ENCODE data around the gene AAMP. TPM values are rescaled to one million over a fixed set of nuclear protein-coding genes. Genes with fewer than 3 reads are reported as not detected.

AAMP gene
- total and polyA plus RNA-seq, 12 donors, result 33.4 to 116 (median 57.5) TPM

GRCh38 chr2:218230882-218231281, 39.1 kb downstream of the AAMP start:
- intact Hi-C loops (cut with DNase I), result no loop called here
- Histone ChIP-seq H3K27me3 (no peaks in the 10 kb centered on the region), H3K36me3 (peaks cover 0 to 100% (median 56%) of the 10 kb centered on the region in 9 donors), H3K9me3 (no peaks in the 10 kb centered on the region), H3K27ac (peak overlapping the region in 1 of 10 donors; percentile 81), H3K4me1 (peaks cover 0 to 66% (median 33%) of the 10 kb centered on the region in 9 donors), H3K4me3 (no peak overlapping the region)
- ATAC-seq (peak in 1 of 8 donors; percentile 55), DNase-seq (no peak)
- 4 to 8% methylated on average over 1 of the region's 1 CpG for WGBS, 2 donors
- peak in 4 of 9 donors; percentile 14 to 29 (median 16) for TF ChIP-seq CTCF (IDR thresholded peaks at IDR 0.05)

GRCh38 chr2:218229851-218230250, 40.1 kb downstream of the AAMP start:
- DNase-seq (no peak), ATAC-seq (peak in 2 of 8 donors; percentile 34 to 40)
- Histone ChIP-seq H3K9me3 (no peaks in the 10 kb centered on the region), H3K4me1 (peaks cover 0 to 76% (median 33%) of the 10 kb centered on the region in 9 donors), H3K27me3 (no peaks in the 10 kb centered on the region), H3K36me3 (peaks cover 0 to 100% (median 51%) of the 10 kb centered on the region in 9 donors), H3K4me3 (peak overlapping the region in 1 of 10 donors; percentile 22), H3K27ac (peak overlapping the region in 7 of 10 donors; percentile 58 to 81 (median 63))
- 85 to 88% methylated on average over 4 of the region's 4 CpGs for WGBS, 2 donors
- no peak for TF ChIP-seq CTCF (IDR thresholded peaks at IDR 0.05)
- intact Hi-C loops (cut with DNase I), result no loop called here

- H3K4me3 ChIP-seq, result peak overlapping the region in 2 of 10 donors; percentile 2 to 22
- intact Hi-C loops (cut with DNase I), result no loop called here
- H3K4me1 ChIP-seq, result peaks cover 0 to 82% (median 33%) of the 10 kb centered on the region in 9 donors
- no peaks in the 10 kb centered on the region for H3K9me3 ChIP-seq
- 11 to 12% methylated on average over 3 of the region's 3 CpGs for WGBS, 2 donors
- peaks cover 0 to 100% (median 55%) of the 10 kb centered on the region in 9 donors for H3K36me3 ChIP-seq
- H3K27ac ChIP-seq, result peak overlapping the region in 8 of 10 donors; percentile 47 to 81 (median 63)
- DNase-seq (no peak), ATAC-seq (peak in 7 of 8 donors; percentile 67 to 90 (median 83))
- no peaks in the 10 kb centered on the region for H3K27me3 ChIP-seq
- TF ChIP-seq CTCF (IDR thresholded peaks at IDR 0.05), result no peak
Observed at GRCh38 chr2:218229239-218229638, 40.7 kb downstream of the AAMP start.

- peaks cover 0 to 88% (median 39%) of the 10 kb centered on the region in 9 donors for H3K4me1 ChIP-seq
- peak overlapping the region in 8 of 10 donors; percentile 47 to 81 (median 63) for H3K27ac ChIP-seq
- peak in 1 of 8 donors; percentile 22 for ATAC-seq
- WGBS, 2 donors, result 89 to 92% methylated on average over 6 of the region's 6 CpGs
- no peak for DNase-seq
- intact Hi-C loops (cut with DNase I), result no loop called here
- H3K9me3 ChIP-seq, result no peaks in the 10 kb centered on the region
- H3K27me3 ChIP-seq, result no peaks in the 10 kb centered on the region
- peaks cover 0 to 100% (median 55%) of the 10 kb centered on the region in 9 donors for H3K36me3 ChIP-seq
- TF ChIP-seq CTCF (IDR thresholded peaks at IDR 0.05), result no peak
- peak overlapping the region in 1 of 10 donors; percentile 2 for H3K4me3 ChIP-seq
Observed at GRCh38 chr2:218228366-218229090, 41.4 kb downstream of the AAMP start.

All from heart right ventricle (tissue), 16 donors.